ENCODE measurements around the gene RHBDD1. TPM values are rescaled to one million over a fixed set of nuclear protein-coding genes. Genes with fewer than 3 reads are reported as not detected.

Gene RHBDD1
- total RNA-seq, 1 donor from 2014 or later = 14.1 TPM

- no peak for TF ChIP-seq CTCF (conservative IDR thresholded peaks at IDR 0.05; ENCODE audit: low read depth, low read length)
- DNase-seq (ENCODE audit: low read depth) = no peak
- no peak overlapping the region for H3K4me3 ChIP-seq (ENCODE audit: low read depth, low read length)
These were observed 126.4 kb downstream of the RHBDD1 start for GRCh38 chr2:226962176-226962773.

GRCh38 chr2:226963528-226963927 lies 127.7 kb downstream of the RHBDD1 start:
- DNase-seq (ENCODE audit: low read depth) = peak; percentile 93
- H3K4me3 ChIP-seq (ENCODE audit: low read depth, low read length) = no peak overlapping the region
- peak; percentile 18 for TF ChIP-seq CTCF (conservative IDR thresholded peaks at IDR 0.05; ENCODE audit: low read depth, low read length)

- H3K4me3 ChIP-seq (ENCODE audit: low read depth, low read length) = no peak overlapping the region
- TF ChIP-seq CTCF (conservative IDR thresholded peaks at IDR 0.05; ENCODE audit: low read depth, low read length) = no peak
- no peak for DNase-seq (ENCODE audit: low read depth)
These were observed 129.5 kb downstream of the RHBDD1 start for GRCh38 chr2:226965376-226965775.

GRCh38 chr2:226969417-226970080 lies 133.7 kb downstream of the RHBDD1 start:
- TF ChIP-seq CTCF (conservative IDR thresholded peaks at IDR 0.05; ENCODE audit: low read depth, low read length) = no peak
- no peak overlapping the region for H3K4me3 ChIP-seq (ENCODE audit: low read depth, low read length)
- DNase-seq (ENCODE audit: low read depth) = no peak

GRCh38 chr2:226970362-226970761 lies 134.5 kb downstream of the RHBDD1 start:
- no peak for TF ChIP-seq CTCF (conservative IDR thresholded peaks at IDR 0.05; ENCODE audit: low read depth, low read length)
- DNase-seq (ENCODE audit: low read depth) = no peak
- H3K4me3 ChIP-seq (ENCODE audit: low read depth, low read length) = no peak overlapping the region

- no peak for TF ChIP-seq CTCF (conservative IDR thresholded peaks at IDR 0.05; ENCODE audit: low read depth, low read length)
These were observed 135.2 kb downstream of the RHBDD1 start for GRCh38 chr2:226971084-226971483.

GRCh38 chr2:226971770-226972169 lies 135.9 kb downstream of the RHBDD1 start:
- TF ChIP-seq CTCF (conservative IDR thresholded peaks at IDR 0.05; ENCODE audit: low read depth, low read length) = no peak

More at GRCh38 chr2:226971084-226971483, 135.2 kb downstream of the RHBDD1 start:
- DNase-seq (ENCODE audit: low read depth) = no peak
- H3K4me3 ChIP-seq (ENCODE audit: low read depth, low read length) = no peak overlapping the region

More at GRCh38 chr2:226971770-226972169, 135.9 kb downstream of the RHBDD1 start:
- no peak overlapping the region for H3K4me3 ChIP-seq (ENCODE audit: low read depth, low read length)
- DNase-seq (ENCODE audit: low read depth) = no peak

All from epithelial cell of proximal tubule (primary cell).